ENCODE data around the gene DPF3.

DPF3 gene

DNA sequence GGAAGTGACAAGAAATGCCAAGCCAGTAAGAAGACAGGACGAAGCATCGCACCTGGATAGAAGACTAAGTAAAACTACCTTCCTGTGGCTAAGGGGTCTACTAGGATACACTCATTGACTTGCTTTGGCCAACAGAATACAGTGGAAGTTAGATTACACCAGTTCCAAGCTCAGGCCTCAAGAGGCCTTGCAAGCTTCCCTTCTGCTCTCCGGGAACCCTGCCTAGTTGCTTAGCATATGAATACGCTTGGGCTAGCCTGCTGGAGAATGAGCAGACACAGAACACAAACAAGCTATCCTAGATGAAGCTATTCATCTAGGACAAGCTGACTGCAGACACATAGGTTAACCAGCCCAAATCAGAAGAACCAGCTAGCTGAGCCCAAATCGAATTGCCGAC lies 97.0 kb downstream of the DPF3 start:
- no peak overlapping the region for H3K4me3 ChIP-seq (ENCODE audit: low read depth, low read length)
- no peak for DNase-seq (ENCODE audit: low read depth)
- TF ChIP-seq, protein P1, sequence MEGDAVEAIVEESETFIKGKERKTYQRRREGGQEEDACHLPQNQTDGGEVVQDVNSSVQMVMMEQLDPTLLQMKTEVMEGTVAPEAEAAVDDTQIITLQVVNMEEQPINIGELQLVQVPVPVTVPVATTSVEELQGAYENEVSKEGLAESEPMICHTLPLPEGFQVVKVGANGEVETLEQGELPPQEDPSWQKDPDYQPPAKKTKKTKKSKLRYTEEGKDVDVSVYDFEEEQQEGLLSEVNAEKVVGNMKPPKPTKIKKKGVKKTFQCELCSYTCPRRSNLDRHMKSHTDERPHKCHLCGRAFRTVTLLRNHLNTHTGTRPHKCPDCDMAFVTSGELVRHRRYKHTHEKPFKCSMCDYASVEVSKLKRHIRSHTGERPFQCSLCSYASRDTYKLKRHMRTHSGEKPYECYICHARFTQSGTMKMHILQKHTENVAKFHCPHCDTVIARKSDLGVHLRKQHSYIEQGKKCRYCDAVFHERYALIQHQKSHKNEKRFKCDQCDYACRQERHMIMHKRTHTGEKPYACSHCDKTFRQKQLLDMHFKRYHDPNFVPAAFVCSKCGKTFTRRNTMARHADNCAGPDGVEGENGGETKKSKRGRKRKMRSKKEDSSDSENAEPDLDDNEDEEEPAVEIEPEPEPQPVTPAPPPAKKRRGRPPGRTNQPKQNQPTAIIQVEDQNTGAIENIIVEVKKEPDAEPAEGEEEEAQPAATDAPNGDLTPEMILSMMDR (IDR thresholded peaks at IDR 0.05; ENCODE audit: low read depth, low read length, missing control alignments), result no peak

DNA sequence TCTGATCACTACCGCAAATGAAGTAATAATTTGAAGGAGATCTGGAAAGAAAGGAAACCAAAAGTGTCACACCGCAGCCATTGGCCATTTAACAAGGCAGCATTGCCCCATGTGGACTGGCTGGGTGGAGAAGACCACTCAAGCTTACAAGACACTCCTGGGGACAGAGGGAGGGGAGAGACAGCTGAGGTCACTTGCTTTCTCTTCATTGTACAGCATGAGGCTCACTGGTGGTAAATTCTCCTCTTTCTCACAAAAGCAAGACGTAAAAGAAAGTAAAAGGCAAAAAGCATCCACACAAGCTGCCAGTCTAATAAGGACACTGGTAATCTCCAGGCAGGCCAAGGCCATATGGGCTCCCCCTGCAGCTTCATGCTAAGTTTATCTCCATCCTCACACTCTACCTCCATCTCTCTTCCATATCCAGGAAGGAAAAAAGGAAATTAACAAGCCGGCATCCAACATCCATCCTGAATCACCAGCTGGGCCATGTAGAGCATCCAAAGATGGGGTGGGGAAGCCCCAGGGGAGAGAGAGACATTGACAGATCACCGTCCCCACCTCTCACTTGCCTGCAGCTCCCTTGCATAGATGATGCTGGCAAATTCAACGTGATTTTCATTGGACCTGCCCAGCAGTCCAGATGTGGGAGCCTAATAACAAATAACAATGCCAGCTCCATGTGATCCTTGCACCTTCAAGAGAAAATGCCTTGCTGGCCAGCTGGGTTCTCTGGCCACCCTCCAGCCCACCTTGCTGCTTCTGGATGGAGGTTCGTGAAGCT lies 100.6 kb downstream of the DPF3 start:
- no peak for DNase-seq (ENCODE audit: low read depth)
- H3K4me3 ChIP-seq (ENCODE audit: low read depth, low read length), result no peak overlapping the region
- TF ChIP-seq, protein P1 (IDR thresholded peaks at IDR 0.05; ENCODE audit: low read depth, low read length, missing control alignments), result no peak

DNA sequence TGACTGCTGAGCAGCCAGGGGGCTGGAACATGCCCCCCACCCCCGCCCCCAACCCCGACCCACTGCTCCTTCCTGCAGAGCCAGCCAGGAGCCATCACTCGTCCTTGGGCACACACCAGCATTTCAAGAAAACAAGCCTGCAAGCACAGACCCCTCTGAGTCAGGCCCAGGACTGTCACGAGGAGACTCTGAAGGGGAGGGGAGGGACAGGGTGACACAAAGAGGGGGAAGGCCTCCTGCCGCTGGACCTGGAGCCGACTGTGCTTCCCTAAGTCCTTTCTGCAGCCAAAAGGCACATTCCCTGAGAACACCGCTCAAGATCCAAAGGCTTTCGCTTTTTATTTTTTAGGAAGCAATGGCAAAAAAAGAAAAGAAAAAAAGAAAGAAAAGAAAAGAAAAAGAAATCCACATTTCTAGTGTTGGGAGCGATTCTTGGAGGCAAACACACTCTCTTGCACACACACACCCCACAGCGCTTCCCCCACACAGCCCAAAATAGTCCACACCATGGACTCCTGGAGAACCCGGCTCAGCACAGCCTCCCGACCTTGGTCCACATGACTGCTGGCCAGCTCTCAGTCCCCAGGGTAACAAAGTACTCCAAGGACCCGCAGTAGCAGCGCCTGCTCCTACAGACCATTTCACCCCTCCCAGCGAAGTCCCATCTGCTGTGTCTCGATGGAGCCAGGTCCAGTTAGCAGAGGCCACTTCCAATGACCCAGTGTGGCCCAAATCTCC lies 101.7 kb downstream of the DPF3 start:
- no peak overlapping the region for H3K4me3 ChIP-seq (ENCODE audit: low read depth, low read length)
- DNase-seq (ENCODE audit: low read depth), result no peak
- TF ChIP-seq, protein P1 (IDR thresholded peaks at IDR 0.05; ENCODE audit: low read depth, low read length, missing control alignments), result no peak

DNA sequence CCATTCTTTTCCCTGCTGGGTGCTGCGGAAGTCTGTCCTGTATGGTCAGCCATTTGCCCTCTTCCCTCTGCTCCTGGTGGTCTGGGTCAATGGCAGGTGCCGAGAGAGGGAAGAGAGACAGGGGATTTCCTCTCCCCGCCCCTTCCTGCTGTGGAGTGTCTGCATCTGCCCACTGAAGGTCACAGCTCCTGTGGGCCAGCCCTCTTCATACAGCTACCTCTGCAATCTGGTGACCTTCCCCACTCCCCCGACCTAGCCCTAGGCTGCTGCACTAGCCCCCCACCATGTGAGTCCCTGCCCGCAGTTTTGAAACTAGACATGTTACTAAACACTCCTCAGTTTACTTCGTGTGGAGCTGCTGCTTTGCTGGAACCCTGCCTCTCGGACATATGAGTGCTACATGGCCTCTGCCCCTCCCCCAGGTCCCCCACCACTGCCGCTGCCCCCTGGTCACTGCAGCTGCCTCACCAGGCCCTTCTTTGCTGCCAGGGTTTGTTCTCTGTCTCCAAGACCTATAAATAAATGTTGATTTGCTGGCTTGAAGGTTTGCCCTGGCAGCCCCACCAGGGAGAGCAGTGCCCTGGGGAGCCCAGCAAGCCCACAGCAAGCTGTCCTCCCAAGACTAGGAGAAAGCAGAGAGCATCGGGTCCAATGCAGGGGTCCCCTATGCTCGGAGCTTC lies 102.9 kb downstream of the DPF3 start:
- TF ChIP-seq, protein P1 (IDR thresholded peaks at IDR 0.05; ENCODE audit: low read depth, low read length, missing control alignments), result no peak
- no peak overlapping the region for H3K4me3 ChIP-seq (ENCODE audit: low read depth, low read length)
- no peak for DNase-seq (ENCODE audit: low read depth)

DNA sequence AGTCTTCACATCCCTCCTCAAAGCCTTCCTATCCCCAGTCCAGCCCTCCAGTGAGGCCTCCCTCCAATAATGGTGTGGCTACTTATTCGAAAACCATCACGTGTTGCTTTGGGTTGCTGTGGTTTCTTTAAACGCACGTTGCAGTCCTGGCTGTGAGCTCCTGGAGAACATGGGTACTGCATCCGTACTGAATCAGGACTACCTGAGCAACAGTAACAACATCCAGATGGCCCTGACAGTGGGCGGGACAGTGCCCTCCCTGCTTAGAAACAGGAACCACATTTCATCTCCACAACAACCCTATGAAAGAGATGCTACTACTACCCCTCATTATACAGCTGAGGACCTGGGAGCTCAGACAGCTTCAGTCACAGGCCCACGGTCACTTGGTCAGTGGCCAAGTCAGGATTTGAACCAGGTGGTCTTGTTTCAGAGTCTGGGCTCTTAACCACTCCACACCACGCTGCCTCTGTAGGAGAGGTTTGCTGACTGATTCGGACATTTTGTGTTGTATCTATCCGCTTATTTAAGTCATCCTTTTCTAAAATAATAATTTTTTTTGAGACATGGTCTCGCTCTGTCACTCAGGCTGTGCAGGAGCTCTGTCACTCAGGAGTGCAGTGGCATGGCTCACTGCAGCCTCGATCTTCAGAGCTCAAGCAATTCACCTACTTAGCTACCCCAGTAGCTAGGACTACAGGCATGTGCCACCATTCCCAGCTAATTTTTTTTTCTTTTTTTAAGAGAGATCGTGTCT lies 104.8 kb downstream of the DPF3 start:
- no peak for DNase-seq (ENCODE audit: low read depth)
- TF ChIP-seq, protein P1 (IDR thresholded peaks at IDR 0.05; ENCODE audit: low read depth, low read length, missing control alignments), result no peak
- H3K4me3 ChIP-seq (ENCODE audit: low read depth, low read length), result no peak overlapping the region

DNA sequence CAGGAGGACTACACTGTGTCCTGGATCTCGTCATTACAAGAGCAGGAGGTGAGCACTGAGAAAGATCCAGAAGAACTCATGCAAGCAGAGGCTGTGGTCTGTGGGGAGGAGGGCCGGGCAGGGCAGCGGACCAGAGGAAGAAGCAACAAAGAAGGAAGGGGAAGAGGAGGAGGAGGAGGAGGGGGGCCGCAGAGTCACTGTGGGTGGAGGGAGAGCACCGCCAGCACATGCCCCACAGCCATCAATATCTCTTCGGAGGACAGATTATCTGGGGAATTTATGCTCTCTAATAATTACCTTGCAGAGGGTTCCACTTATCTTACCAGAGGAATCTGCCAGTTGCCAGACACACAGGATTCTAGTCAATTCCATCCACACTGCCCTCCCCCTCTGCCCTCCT lies 105.6 kb downstream of the DPF3 start:
- no peak overlapping the region for H3K4me3 ChIP-seq (ENCODE audit: low read depth, low read length)
- TF ChIP-seq, protein P1 (IDR thresholded peaks at IDR 0.05; ENCODE audit: low read depth, low read length, missing control alignments), result no peak
- DNase-seq (ENCODE audit: low read depth), result no peak

Data from GM12864 (cell line).